WTC11 (cell line): ENCODE data around the gene NRAP.

Experiments used
- CTCF ChIP-seq: fragments of 200-600 bp; IDR thresholded peaks from 2 replicates; pipeline ENCODE4 v1.8.0; 2022; ENCODE audit warnings: antibody characterized with exemption
- E2F1 ChIP-seq: sonication (generic); formaldehyde crosslinking; IDR thresholded peaks from 2 replicates; pipeline ENCODE4 v1.8.0; 2022; ENCODE audit warnings: mild to moderate bottlenecking, missing genetic modification reagents
- ETV6 ChIP-seq: sonication (generic); formaldehyde crosslinking; IDR thresholded peaks from 2 replicates; pipeline ENCODE4 v1.8.1; 2022; ENCODE audit warnings: mild to moderate bottlenecking, missing genetic modification reagents
- GRHL2 ChIP-seq: fragments of 250-450 bp; sonication (Bioruptor Pico); IDR thresholded peaks from 2 replicates; pipeline ENCODE4 v1.8.0; 2022; ENCODE audit warnings: mild to moderate bottlenecking, moderate library complexity; ENCODE audit not compliant: insufficient replicate concordance, severe bottlenecking
- NFE2L1 ChIP-seq: sonication (generic); formaldehyde crosslinking; IDR thresholded peaks from 2 replicates; pipeline ENCODE4 v1.8.1; 2023; ENCODE audit warnings: missing genetic modification reagents
- NR3C1 ChIP-seq: sonication (generic); formaldehyde crosslinking; conservative IDR thresholded peaks from 2 replicates; pipeline ENCODE4 v1.8.1; 2023; ENCODE audit warnings: low read depth, mild to moderate bottlenecking, missing genetic modification reagents
- RELA ChIP-seq: sonication (generic); formaldehyde crosslinking; IDR thresholded peaks from 2 replicates; pipeline ENCODE4 v1.8.1; 2022; ENCODE audit warnings: missing genetic modification reagents, mild to moderate bottlenecking, borderline replicate concordance
- SP1 ChIP-seq: sonication (generic); formaldehyde crosslinking; conservative IDR thresholded peaks from 2 replicates; pipeline ENCODE4 v1.8.1; 2022; ENCODE audit warnings: missing genetic modification reagents
- ZNF423 ChIP-seq: fragments of 250-450 bp; sonication (Bioruptor Pico); IDR thresholded peaks from 2 replicates; pipeline ENCODE4 v2.1.2; 2022; ENCODE audit warnings: mild to moderate bottlenecking, moderate library complexity
- TF ChIP-seq, protein P1 (sequence below): sonication (generic); formaldehyde crosslinking; IDR thresholded peaks from 2 replicates; pipeline ENCODE4 v1.8.1; 2023; ENCODE audit warnings: mild to moderate bottlenecking, missing genetic modification reagents, borderline replicate concordance
- TF ChIP-seq, protein P2 (sequence below): sonication (generic); formaldehyde crosslinking; IDR thresholded peaks from 2 replicates; pipeline ENCODE4 v1.8.1; 2023; ENCODE audit warnings: mild to moderate bottlenecking, missing genetic modification reagents, moderate library complexity

- no peak for TF ChIP-seq CTCF
- TF ChIP-seq NFE2L1 (CRISPR knock-in tag) = no peak
- no peak for TF ChIP-seq SP1 (CRISPR knock-in tag)
- TF ChIP-seq, protein P1, sequence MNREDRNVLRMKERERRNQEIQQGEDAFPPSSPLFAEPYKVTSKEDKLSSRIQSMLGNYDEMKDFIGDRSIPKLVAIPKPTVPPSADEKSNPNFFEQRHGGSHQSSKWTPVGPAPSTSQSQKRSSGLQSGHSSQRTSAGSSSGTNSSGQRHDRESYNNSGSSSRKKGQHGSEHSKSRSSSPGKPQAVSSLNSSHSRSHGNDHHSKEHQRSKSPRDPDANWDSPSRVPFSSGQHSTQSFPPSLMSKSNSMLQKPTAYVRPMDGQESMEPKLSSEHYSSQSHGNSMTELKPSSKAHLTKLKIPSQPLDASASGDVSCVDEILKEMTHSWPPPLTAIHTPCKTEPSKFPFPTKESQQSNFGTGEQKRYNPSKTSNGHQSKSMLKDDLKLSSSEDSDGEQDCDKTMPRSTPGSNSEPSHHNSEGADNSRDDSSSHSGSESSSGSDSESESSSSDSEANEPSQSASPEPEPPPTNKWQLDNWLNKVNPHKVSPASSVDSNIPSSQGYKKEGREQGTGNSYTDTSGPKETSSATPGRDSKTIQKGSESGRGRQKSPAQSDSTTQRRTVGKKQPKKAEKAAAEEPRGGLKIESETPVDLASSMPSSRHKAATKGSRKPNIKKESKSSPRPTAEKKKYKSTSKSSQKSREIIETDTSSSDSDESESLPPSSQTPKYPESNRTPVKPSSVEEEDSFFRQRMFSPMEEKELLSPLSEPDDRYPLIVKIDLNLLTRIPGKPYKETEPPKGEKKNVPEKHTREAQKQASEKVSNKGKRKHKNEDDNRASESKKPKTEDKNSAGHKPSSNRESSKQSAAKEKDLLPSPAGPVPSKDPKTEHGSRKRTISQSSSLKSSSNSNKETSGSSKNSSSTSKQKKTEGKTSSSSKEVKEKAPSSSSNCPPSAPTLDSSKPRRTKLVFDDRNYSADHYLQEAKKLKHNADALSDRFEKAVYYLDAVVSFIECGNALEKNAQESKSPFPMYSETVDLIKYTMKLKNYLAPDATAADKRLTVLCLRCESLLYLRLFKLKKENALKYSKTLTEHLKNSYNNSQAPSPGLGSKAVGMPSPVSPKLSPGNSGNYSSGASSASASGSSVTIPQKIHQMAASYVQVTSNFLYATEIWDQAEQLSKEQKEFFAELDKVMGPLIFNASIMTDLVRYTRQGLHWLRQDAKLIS (CRISPR knock-in tag) = no peak
- TF ChIP-seq NR3C1 = no peak
- no peak for TF ChIP-seq E2F1
- TF ChIP-seq ZNF423 (CRISPR knock-in tag) = no peak
- no peak for TF ChIP-seq ETV6
- TF ChIP-seq, protein P2, sequence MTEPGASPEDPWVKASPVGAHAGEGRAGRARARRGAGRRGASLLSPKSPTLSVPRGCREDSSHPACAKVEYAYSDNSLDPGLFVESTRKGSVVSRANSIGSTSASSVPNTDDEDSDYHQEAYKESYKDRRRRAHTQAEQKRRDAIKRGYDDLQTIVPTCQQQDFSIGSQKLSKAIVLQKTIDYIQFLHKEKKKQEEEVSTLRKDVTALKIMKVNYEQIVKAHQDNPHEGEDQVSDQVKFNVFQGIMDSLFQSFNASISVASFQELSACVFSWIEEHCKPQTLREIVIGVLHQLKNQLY (CRISPR knock-in tag) = no peak
- no peak for TF ChIP-seq RELA (CRISPR knock-in tag)
- no peak for TF ChIP-seq GRHL2 (CRISPR knock-in tag)
Measured at GRCh38 chr10:113692271-113692670, 28.4 kb upstream of the NRAP start.
